ENCODE results near the gene EIF2A.
"Not testable (repeated sequence)": the region's sequence is repeated elsewhere in the genome, so short reads cannot be mapped to it uniquely, and the experiment has no call there.

EIF2A gene

DNA sequence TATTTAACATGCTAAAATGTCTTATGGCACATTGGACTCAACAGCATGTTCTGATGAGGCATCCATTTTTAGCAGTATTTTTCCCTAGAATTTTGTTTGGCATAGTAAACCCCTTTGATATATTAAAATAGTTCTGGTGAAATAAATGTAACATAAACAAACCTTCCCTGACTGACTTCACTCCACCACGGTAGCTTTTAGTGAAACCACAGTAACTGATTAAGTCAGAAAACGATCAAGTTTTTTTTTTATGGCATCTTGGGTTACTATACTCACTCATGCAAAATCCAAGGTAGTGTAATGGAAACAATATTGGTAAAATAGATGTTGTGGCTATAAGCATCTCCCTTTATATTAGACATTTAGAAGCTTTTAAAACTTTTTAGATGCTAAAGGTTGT, 3.1 kb upstream of the EIF2A start:
- DNase-seq (ENCODE audit: low spot score) = no peak

GRCh38 chr3:150544041-150544440, 2.5 kb upstream of the EIF2A start:
- DNase-seq (ENCODE audit: low spot score) = no peak

GRCh38 chr3:150544726-150545125, 1.9 kb upstream of the EIF2A start:
- no peak for DNase-seq (ENCODE audit: low spot score)

GRCh38 chr3:150545419-150546225, 965 bp upstream of the EIF2A start:
- peak; percentile 44 for DNase-seq (ENCODE audit: low spot score)

- DNase-seq (ENCODE audit: low spot score) = peak; percentile 56
Observed at GRCh38 chr3:150547045-150547741, 606 bp downstream of the EIF2A start.

DNA sequence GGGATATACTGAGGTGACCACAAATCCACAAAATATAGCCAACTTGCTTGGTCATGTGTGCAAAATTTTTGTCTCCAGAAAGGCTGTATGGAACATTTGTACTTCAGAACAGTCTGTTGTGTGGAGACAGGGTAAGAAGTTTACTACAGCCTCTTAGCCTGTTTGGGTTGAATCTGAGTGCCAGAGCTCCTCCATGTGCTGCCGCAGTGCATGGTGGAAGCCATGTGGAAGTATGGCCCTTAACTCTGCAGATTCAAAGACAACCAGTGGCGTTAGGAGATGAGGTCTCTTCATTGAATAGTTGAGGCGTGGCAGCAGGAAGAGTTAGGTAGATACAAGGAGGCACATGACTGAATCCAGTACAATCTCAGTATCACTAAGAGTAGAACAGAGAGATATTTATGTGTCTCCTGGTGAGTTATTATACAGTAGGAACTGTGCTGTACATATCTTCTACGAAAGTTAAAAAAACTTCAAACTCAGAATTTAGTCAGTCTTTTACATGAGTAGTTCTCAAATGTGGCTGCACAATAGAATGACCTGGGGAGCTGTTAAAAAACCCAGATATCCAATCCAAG, 9.4 kb downstream of the EIF2A start:
- DNase-seq (ENCODE audit: low spot score) = no peak

DNA sequence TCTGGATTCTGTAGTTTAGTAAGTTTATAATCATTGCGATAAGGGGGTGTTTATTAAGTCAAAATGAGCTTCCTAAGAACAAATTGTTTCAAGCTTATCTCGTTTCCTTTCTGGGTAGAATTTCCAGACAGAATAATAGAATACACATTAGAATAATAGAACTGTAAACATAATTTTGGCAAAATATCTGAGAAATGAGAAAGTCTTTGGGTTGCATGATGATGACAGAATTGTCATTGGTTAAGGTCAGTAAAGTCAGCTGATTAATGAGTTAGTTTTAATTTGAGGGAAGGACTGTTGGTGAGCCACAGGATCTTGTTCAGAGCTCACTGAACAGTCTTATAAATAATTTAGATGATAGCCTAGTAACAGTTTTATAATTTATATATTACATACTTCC, 10.2 kb downstream of the EIF2A start:
- DNase-seq (ENCODE audit: low spot score) = no peak

GRCh38 chr3:150557725-150558124, 11.1 kb downstream of the EIF2A start:
- no peak for DNase-seq (ENCODE audit: low spot score)

DNA sequence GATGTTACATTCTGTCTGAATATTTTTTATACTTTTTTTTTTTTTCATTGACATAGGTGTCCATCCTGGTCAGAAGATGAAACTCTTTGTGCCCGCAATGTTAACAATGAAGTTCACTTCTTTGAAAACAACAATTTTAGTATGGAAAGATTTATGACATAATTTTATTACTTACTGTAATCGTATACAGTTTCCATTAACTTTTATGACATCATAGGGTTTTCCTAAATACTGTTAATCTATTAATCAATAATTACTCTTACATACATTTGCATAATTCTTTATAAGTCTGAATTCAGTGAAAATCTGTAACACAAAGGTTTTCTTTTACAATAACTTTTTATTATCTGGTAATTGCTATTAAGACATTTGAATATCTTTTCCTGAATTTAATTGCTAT, 17.7 kb downstream of the EIF2A start:
- no peak for DNase-seq (ENCODE audit: low spot score)

DNA sequence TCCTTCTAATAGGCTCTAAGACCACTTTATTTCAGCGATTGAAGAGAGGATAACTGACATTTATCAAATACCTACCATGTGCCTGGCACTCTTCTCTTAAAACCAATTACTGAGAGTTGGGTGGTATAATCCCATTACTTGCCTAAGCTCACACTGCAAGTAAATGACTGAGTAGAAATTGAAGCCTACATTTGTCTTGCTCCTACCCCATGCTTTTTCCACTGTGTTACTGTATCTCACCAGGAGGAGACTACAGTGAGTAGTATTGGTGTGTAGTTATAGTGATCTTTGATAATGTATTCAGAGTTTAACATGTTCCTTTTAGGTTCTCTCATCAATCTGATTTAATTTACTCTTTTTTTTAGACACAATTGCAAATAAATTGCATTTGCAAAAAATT, 20.7 kb downstream of the EIF2A start:
- no peak for DNase-seq (ENCODE audit: low spot score)

DNA sequence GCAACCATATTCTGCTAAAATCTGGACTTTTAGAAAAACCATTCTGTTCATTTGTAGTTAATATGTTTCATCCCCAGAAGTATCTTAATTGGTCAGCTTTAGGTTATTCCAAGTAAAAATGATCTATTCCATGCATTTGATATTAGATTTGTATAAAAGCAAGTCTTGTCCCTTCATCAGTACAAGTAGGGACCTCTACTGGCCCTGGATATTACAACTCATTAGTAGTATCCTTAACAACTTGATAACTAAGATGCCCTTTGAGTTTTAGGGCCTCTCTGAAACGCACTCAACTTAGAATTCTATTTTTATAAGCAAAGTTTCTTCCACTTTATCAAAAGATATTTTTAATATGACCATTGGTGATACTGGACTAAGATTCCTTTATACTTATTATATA, 31.3 kb downstream of the EIF2A start:
- DNase-seq (ENCODE audit: low spot score) = no peak

- no peak for DNase-seq (ENCODE audit: low spot score)
Observed at GRCh38 chr3:150581174-150581573, 34.6 kb downstream of the EIF2A start.

GRCh38 chr3:150582620-150583019, 36.0 kb downstream of the EIF2A start:
- DNase-seq (ENCODE audit: low spot score) = no peak

GRCh38 chr3:150583028-150583427, 36.4 kb downstream of the EIF2A start:
- no peak for DNase-seq (ENCODE audit: low spot score)

DNA sequence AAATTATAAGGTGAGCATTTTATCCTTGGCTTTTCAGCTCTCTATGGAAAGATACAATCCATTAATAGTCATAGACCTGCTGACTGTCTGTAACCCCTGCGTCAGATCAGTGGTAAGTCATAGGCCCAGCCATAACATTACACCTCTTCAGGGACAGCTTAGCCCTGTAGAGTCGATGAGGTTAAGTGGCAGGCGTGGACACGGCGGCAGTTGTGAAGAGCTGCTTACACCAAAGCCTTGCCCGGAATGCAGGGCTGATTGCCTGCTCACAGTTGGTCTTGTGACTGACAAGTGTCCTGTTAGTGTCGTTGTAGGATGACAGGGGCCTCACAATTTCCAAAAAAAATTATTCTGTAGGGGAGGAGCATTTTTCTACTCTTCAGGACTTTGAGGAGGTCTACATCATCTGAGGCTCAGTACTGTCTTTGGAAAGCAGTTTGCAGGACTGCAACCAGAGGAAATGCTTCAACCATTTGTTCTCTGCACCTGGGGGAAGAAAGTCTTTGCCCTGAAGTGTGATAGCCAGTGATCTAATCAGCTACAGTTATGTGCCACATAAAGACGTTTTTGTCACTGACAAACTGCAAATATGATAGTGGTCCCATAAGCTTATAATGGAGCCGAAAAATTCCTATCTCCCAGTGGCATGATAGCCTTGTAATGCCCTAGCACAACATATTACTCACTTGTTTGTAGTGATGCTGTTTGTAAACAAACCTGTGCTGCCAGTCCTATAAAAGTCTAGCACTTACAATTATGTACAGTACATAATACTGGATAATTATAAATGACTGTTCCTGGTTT, 41.6 kb downstream of the EIF2A start:
- no peak for DNase-seq (ENCODE audit: low spot score)

DNA sequence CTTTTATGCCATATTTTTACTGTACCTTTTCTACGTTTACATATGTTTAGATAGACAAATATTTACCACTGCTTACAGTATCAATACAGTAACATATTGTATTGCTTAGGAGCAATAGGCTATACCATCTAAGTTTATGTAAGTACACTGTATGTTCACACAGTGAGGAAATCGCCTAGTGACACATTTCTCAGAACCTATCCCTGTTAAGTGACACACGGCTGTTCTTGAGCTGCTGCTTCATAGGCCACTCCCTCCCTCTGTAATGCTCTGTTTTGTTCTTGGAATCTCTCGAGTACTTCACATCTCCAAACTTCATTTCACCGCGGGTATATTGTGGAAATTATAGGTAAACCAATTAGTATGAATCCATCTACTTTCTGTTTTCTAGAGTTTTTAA, 43.2 kb downstream of the EIF2A start:
- no peak for DNase-seq (ENCODE audit: low spot score)

DNA sequence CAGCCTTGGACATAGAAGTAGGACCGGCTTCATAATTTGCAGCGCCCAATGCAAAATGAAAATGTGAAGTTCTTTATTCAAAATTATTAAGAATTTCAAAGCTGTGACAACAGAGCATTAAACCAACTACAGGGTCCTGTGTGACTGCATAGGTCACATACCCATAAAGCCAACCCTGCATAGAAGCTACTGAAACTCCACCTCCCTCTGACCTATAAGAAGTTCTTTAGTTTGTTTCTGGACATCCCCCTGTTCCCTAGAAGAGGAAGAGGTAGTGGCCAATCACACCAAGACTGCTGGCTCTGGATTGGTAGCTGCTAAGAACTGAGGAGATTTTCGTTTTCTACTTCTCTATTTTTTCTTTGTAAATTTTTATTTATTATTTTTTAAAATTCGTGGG, 47.6 kb downstream of the EIF2A start:
- no peak for DNase-seq (ENCODE audit: low spot score)

DNA sequence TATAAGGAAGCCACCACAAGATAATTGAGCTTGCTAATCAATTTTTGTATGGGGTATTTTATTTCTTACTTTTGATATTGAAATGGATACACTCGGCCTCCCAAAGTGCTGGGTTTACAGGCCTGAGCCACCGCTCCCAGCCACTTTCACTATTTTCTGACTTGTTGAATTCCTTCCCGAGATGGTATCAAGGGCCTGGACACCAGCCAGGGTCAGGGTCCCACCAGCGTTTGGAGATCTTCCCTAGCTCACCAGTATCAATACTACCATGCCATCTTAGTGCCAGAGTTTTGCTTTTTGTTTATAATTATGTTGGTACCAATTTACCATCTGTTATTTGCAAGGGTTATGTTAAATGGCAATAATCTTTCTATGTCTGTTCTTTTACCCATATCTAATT, 51.1 kb downstream of the EIF2A start:
- DNase-seq (ENCODE audit: low spot score) = no peak

DNA sequence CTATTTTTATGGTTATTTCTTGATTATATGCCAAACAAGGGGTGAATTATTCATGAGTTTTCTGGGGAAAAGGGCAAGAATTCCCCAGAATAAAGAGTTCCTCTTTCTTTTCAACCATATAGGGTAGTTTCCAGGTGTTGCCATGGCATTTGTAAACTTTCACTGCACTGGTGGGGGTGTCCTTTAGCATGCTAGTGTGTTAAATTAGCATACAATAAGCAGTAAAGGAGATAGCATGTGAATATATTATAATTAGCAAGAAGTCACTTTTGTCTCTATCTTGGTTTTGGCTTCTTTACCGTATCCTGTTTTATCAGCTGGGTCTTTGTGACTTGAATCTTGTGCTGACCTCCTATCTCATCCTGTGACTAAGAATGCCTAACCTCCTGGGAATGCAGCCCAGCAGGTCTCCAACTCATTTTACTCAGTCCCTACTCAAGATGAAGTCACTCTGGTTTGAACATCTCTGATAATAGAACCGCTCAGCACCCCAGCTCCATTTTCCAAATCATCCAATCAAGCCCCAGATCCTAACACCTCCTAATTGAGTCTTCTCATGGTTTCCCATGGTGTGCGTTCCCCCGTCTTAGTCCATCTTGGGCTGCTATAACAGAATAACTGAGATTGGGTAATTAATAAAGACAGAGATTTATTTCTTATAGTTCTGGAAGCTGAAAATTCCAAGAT, 53.2 kb downstream of the EIF2A start:
- no peak for DNase-seq (ENCODE audit: low spot score)

GRCh38 chr3:150600647-150601530, 54.3 kb downstream of the EIF2A start:
- not testable (repeated sequence) for DNase-seq (ENCODE audit: low spot score)
